Activated effector memory CD4-positive, alpha-beta T cell treated with anti-CD3 and anti-CD28 coated beads, Interleukin-2, amount 50 U/mL, for 16 hours (primary cell): ENCODE measurements around the gene PLA2G12B.
"Not testable (repeated sequence)": the region's sequence is repeated elsewhere in the genome, so short reads cannot be mapped to it uniquely, and the experiment has no call there.

Experiments used
- DNase-seq: peaks from one replicate; pipeline ENCODE4 v3.0.0-alpha.2; 2020

The PLA2G12B gene

GRCh38 chr10:72932259-72933015 lies 22.2 kb downstream of the PLA2G12B start:
- no peak for DNase-seq

GRCh38 chr10:72930276-72930675 lies 24.3 kb downstream of the PLA2G12B start:
- no peak for DNase-seq

- DNase-seq = no peak
These were observed 25.8 kb downstream of the PLA2G12B start for GRCh38 chr10:72928798-72929197.

GRCh38 chr10:72927485-72927884 lies 27.1 kb downstream of the PLA2G12B start:
- no peak for DNase-seq

- no peak for DNase-seq
These were observed 28.6 kb downstream of the PLA2G12B start for GRCh38 chr10:72925951-72926465.

- DNase-seq = no peak
These were observed 30.3 kb downstream of the PLA2G12B start for GRCh38 chr10:72924351-72924750.

GRCh38 chr10:72921147-72921683 lies 33.4 kb downstream of the PLA2G12B start:
- DNase-seq = not testable (repeated sequence)

GRCh38 chr10:72918352-72918751 lies 36.3 kb downstream of the PLA2G12B start:
- DNase-seq = no peak

GRCh38 chr10:72917803-72918332 lies 36.7 kb downstream of the PLA2G12B start:
- DNase-seq = not testable (repeated sequence)

GRCh38 chr10:72917201-72917600 lies 37.4 kb downstream of the PLA2G12B start:
- DNase-seq = not testable (repeated sequence)

GRCh38 chr10:72913287-72913686 lies 41.3 kb downstream of the PLA2G12B start:
- DNase-seq = no peak

GRCh38 chr10:72912736-72913135 lies 41.9 kb downstream of the PLA2G12B start:
- DNase-seq = no peak

GRCh38 chr10:72911758-72912157 lies 42.8 kb downstream of the PLA2G12B start:
- DNase-seq = no peak

- no peak for DNase-seq
These were observed 43.9 kb downstream of the PLA2G12B start for GRCh38 chr10:72910705-72911104.

GRCh38 chr10:72906446-72906845 lies 48.2 kb downstream of the PLA2G12B start:
- DNase-seq = no peak

- no peak for DNase-seq
These were observed 49.8 kb downstream of the PLA2G12B start for GRCh38 chr10:72904806-72905205.

GRCh38 chr10:72903941-72904446 lies 50.6 kb downstream of the PLA2G12B start:
- not testable (repeated sequence) for DNase-seq

GRCh38 chr10:72899545-72899944 lies 55.1 kb downstream of the PLA2G12B start:
- no peak for DNase-seq

GRCh38 chr10:72898616-72899015 lies 56.0 kb downstream of the PLA2G12B start:
- no peak for DNase-seq

GRCh38 chr10:72895236-72895850 lies 59.3 kb downstream of the PLA2G12B start:
- no peak for DNase-seq

- DNase-seq = no peak
These were observed 61.3 kb downstream of the PLA2G12B start, which contains the start of gene OIT3 for GRCh38 chr10:72893136-72893798. TSS of gene OIT3 (plus strand) at chr10:72893739. CDS start at chr10:72893799, 60 bp downstream.

- DNase-seq = no peak
These were observed 64.5 kb downstream of the PLA2G12B start for GRCh38 chr10:72890086-72890485.

- DNase-seq = no peak
These were observed 65.2 kb downstream of the PLA2G12B start for GRCh38 chr10:72889391-72889831.
